H9 (cell line): Measurements from ENCODE around the gene CRHR1. TPM values are rescaled to one million over a fixed set of nuclear protein-coding genes. Genes with fewer than 3 reads are reported as not detected.

Source experiments
- DNase-seq: peaks from one replicate; pipeline ENCODE4 v3.0.0-alpha.2; 2017
- H2AFZ ChIP-seq: one replicate; pipeline ENCODE4 v1.6.1; 2013; ENCODE audit warnings: mild to moderate bottlenecking, low read length, control low read depth, moderate library complexity
- H2AK5ac ChIP-seq: 2 replicates; pipeline ENCODE4 v1.6.1; 2013; ENCODE audit warnings: low read length, control low read depth, mixed read lengths; ENCODE audit not compliant: insufficient read length
- H2BK120ac ChIP-seq: one replicate; pipeline ENCODE4 v1.6.1; 2013; ENCODE audit warnings: low read depth, mild to moderate bottlenecking, low read length, control low read depth, inconsistent platforms; ENCODE audit not compliant: poor library complexity, severe bottlenecking
- H2BK12ac ChIP-seq: 2 replicates; pipeline ENCODE4 v1.6.1; 2013; ENCODE audit warnings: low read length, control low read depth, mixed read lengths, low read depth; ENCODE audit not compliant: insufficient read length
- H2BK15ac ChIP-seq: 2 replicates; pipeline ENCODE4 v1.6.1; 2013; ENCODE audit warnings: low read depth, low read length, control low read depth
- H2BK20ac ChIP-seq: one replicate; pipeline ENCODE4 v1.6.1; 2013; ENCODE audit warnings: low read depth, mild to moderate bottlenecking, low read length, control low read depth, inconsistent platforms; ENCODE audit not compliant: poor library complexity, severe bottlenecking
- H2BK5ac ChIP-seq: 2 replicates; pipeline ENCODE4 v1.6.1; 2013; ENCODE audit warnings: low read length, control low read depth, mixed read lengths; ENCODE audit not compliant: insufficient read length
- H3K14ac ChIP-seq: 2 replicates; pipeline ENCODE4 v1.6.1; 2013; ENCODE audit warnings: low read length, control low read depth; ENCODE audit not compliant: insufficient read depth
- H3K18ac ChIP-seq: 2 replicates; pipeline ENCODE4 v1.6.1; 2013; ENCODE audit warnings: low read depth, mild to moderate bottlenecking, mixed read lengths, low read length, control low read depth; ENCODE audit not compliant: insufficient read length
- H3K23ac ChIP-seq: 2 replicates; pipeline ENCODE4 v1.6.1; 2013; ENCODE audit warnings: low read length, control low read depth, mixed read lengths, low read depth; ENCODE audit not compliant: insufficient read length
- H3K23me2 ChIP-seq: 2 replicates; pipeline ENCODE4 v1.6.1; 2013; ENCODE audit warnings: low read depth, mild to moderate bottlenecking, mixed read lengths, low read length, control low read depth; ENCODE audit not compliant: insufficient read length, poor library complexity, severe bottlenecking
- H3K27ac ChIP-seq: 2 replicates; pipeline ENCODE4 v1.5.1; 2013; ENCODE audit warnings: low read length, control low read depth, mixed read lengths, low read depth; ENCODE audit not compliant: insufficient read length
- H3K27me3 ChIP-seq: 2 replicates; pipeline ENCODE4 v1.6.1; 2013; ENCODE audit warnings: low read length, control low read depth, inconsistent platforms; ENCODE audit not compliant: insufficient read depth
- H3K4ac ChIP-seq: 2 replicates; pipeline ENCODE4 v1.6.1; 2013; ENCODE audit warnings: low read depth, mild to moderate bottlenecking, control low read depth, inconsistent platforms, low read length, moderate library complexity
- H3K4me1 ChIP-seq: 2 replicates; pipeline ENCODE4 v1.6.1; 2013; ENCODE audit warnings: low read length, control low read depth, inconsistent platforms; ENCODE audit not compliant: insufficient read depth
- H3K4me2 ChIP-seq: 2 replicates; pipeline ENCODE4 v1.6.1; 2013; ENCODE audit warnings: low read length, control low read depth, mixed read lengths; ENCODE audit not compliant: insufficient read length, insufficient read depth
- H3K56ac ChIP-seq: 2 replicates; pipeline ENCODE4 v1.6.1; 2013; ENCODE audit warnings: low read depth, mild to moderate bottlenecking, mixed read lengths, low read length, control low read depth; ENCODE audit not compliant: insufficient read length
- H3K79me1 ChIP-seq: 2 replicates; pipeline ENCODE4 v1.6.1; 2013; ENCODE audit warnings: low read depth, mild to moderate bottlenecking, moderate library complexity, low read length, control low read depth, inconsistent platforms; ENCODE audit not compliant: insufficient read depth, poor library complexity, severe bottlenecking
- H3K79me2 ChIP-seq: 2 replicates; pipeline ENCODE4 v1.6.1; 2013; ENCODE audit warnings: low read length, control low read depth, inconsistent platforms; ENCODE audit not compliant: insufficient read depth
- H3K9ac ChIP-seq: 2 replicates; pipeline ENCODE4 v1.6.1; 2013; ENCODE audit warnings: low read length, control low read depth, mixed read lengths; ENCODE audit not compliant: insufficient read length; ENCODE audit errors: extremely low read depth
- H3K9me3 ChIP-seq: one replicate; pipeline ENCODE4 v1.6.1; 2013; ENCODE audit warnings: low read depth, low read length, inconsistent platforms; ENCODE audit not compliant: control insufficient read depth
- H3T11ph ChIP-seq: one replicate; pipeline ENCODE4 v1.6.1; 2013; ENCODE audit warnings: mild to moderate bottlenecking, low read length, control low read depth, inconsistent platforms
- H4K20me1 ChIP-seq: one replicate; pipeline ENCODE4 v1.6.1; 2013; ENCODE audit not compliant: control insufficient read depth, insufficient read length, insufficient read depth
- H4K5ac ChIP-seq: 2 replicates; pipeline ENCODE4 v1.6.1; 2013; ENCODE audit warnings: low read depth, mild to moderate bottlenecking, mixed read lengths, low read length, control low read depth; ENCODE audit not compliant: insufficient read length
- H4K8ac ChIP-seq: replicated peaks from 2 replicates; pipeline ENCODE4 v1.6.1; 2013; ENCODE audit warnings: low read length, control low read depth, mixed read lengths, low read depth; ENCODE audit not compliant: insufficient read length
- H4K91ac ChIP-seq: 2 replicates; pipeline ENCODE4 v1.6.1; 2013; ENCODE audit warnings: low read depth, mild to moderate bottlenecking, moderate library complexity, mixed read lengths, low read length, control low read depth; ENCODE audit not compliant: insufficient read length
- H3K27ac Mint-ChIP-seq, 3 experiments: 2 replicates in 2 of 3; 3 replicates in 1 of 3; pipeline ENCODE4 v1.8.0; 2020 to 2021; ENCODE audit warnings: mixed read lengths in 3 of 3, mild to moderate bottlenecking in 1 of 3, moderate library complexity in 1 of 3
- H3K27me3 Mint-ChIP-seq: 2 replicates; pipeline ENCODE4 v1.8.0; 2021; ENCODE audit warnings: low read depth, mild to moderate bottlenecking, moderate library complexity, mixed read lengths
- H3K36me3 Mint-ChIP-seq, 3 experiments: 2 replicates in 2 of 3; 3 replicates in 1 of 3; pipeline ENCODE4 v1.8.0; 2020 to 2021; ENCODE audit warnings: low read depth in 3 of 3, mixed read lengths in 3 of 3; ENCODE audit not compliant: insufficient read depth in 1 of 3
- H3K4me1 Mint-ChIP-seq, 2 experiments: 2 replicates each; pipeline ENCODE4 v1.8.0; 2020; ENCODE audit warnings: mixed read lengths in 2 of 2
- H3K4me3 Mint-ChIP-seq, 2 experiments: 2 replicates in 1 of 2; 3 replicates in 1 of 2; pipeline ENCODE4 v1.8.0; 2020 to 2021; ENCODE audit warnings: mild to moderate bottlenecking in 2 of 2, mixed read lengths in 2 of 2, moderate library complexity in 1 of 2
- H3K9me3 Mint-ChIP-seq, 2 experiments: 2 replicates in 1 of 2; 3 replicates in 1 of 2; pipeline ENCODE4 v1.8.0; 2020; ENCODE audit warnings: mild to moderate bottlenecking in 2 of 2, mixed read lengths in 2 of 2, moderate library complexity in 1 of 2
- WGBS: extraction: QIAGEN DNeasy Blood & Tissue Kit; methylation state at CpG from one replicate; pipeline ENCODE4 v1.1.7; 2013; ENCODE audit warnings: missing lambda C conversion rate, low lambda C conversion rate, mixed read lengths; ENCODE audit not compliant: insufficient read length; ENCODE audit errors: extremely low coverage; 5-methylcytosine and 5-hydroxymethylcytosine counted together
- total RNA-seq: library from RNA; stranded (reverse); gene quantifications from 2 replicates; pipeline ENCODE4 v1.2.1, GENCODE V29; 2021
- TF ChIP-seq, protein P1 (sequence below): fragments of 200-600 bp; sonication (generic); conservative IDR thresholded peaks from 3 replicates; pipeline ENCODE4 v1.8.0; 2021; ENCODE audit warnings: antibody characterized with exemption, mild to moderate bottlenecking

The CRHR1 gene
- total RNA-seq, 1 experiment from 2014 or later, result 0.52 TPM

DNA sequence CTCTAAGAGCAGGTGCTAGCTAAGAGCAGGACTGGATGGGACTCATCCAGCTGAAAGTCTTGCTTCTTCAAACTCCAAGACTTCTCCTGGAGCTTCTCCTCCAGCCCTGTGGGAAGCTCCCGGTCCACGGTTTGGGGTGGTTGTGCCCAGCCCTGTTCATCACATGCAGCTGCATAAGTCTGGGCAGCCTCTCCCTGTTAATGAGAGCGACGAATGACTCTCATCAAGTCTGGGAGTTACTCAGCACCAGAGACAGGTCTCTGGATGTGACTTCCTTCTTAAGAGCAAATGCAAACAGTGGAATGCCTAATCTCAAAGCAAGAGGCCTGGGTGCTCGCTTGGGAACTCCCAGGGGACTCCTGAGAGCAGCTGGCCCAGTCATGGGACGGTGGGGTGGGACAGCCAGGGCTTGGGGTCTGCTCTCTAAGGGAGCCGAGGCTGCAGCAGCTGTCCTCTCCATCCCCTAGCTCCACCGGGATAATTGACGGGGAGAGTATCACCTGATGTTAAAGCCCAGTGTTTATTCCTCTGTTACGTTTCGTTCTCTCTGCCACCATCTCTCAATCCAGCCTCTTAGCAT, 35.3 kb upstream of the CRHR1 start:
- H3K36me3 Mint-ChIP-seq, result no peaks in the 10 kb centered on the region
- H3K18ac ChIP-seq, result no peak overlapping the region
- no peak overlapping the region for H3K27ac Mint-ChIP-seq
- no peak for DNase-seq
- no peaks in the 10 kb centered on the region for H3K23me2 ChIP-seq
- no peak overlapping the region for H3K4me2 ChIP-seq
- no peak overlapping the region for H3K56ac ChIP-seq
- no peak overlapping the region for H2AK5ac ChIP-seq
- H3K79me1 ChIP-seq, result no peaks in the 10 kb centered on the region
- no peak overlapping the region for H3K4ac ChIP-seq
- no peak overlapping the region for H4K8ac ChIP-seq
- H2BK12ac ChIP-seq, result no peak overlapping the region
- H3K4me1 ChIP-seq, result no peaks in the 10 kb centered on the region
- H4K91ac ChIP-seq, result no peak overlapping the region
- H3K79me2 ChIP-seq, result no peaks in the 10 kb centered on the region
- H2BK5ac ChIP-seq, result no peak overlapping the region
- no CpG with 5 or more reads among the region's 11 CpGs for WGBS
- H3K9me3 ChIP-seq, result no peaks in the 10 kb centered on the region
- no peak overlapping the region for H3K27ac ChIP-seq
- H3K23ac ChIP-seq, result no peak overlapping the region
- no peak overlapping the region for H2BK20ac ChIP-seq
- no peak overlapping the region for H4K5ac ChIP-seq
- TF ChIP-seq, protein P1, sequence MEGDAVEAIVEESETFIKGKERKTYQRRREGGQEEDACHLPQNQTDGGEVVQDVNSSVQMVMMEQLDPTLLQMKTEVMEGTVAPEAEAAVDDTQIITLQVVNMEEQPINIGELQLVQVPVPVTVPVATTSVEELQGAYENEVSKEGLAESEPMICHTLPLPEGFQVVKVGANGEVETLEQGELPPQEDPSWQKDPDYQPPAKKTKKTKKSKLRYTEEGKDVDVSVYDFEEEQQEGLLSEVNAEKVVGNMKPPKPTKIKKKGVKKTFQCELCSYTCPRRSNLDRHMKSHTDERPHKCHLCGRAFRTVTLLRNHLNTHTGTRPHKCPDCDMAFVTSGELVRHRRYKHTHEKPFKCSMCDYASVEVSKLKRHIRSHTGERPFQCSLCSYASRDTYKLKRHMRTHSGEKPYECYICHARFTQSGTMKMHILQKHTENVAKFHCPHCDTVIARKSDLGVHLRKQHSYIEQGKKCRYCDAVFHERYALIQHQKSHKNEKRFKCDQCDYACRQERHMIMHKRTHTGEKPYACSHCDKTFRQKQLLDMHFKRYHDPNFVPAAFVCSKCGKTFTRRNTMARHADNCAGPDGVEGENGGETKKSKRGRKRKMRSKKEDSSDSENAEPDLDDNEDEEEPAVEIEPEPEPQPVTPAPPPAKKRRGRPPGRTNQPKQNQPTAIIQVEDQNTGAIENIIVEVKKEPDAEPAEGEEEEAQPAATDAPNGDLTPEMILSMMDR, result no peak
- H2BK120ac ChIP-seq, result no peak overlapping the region
- H3K4me3 Mint-ChIP-seq, result no peak overlapping the region
- no peaks in the 10 kb centered on the region for H4K20me1 ChIP-seq
- peaks cover 99% of the 10 kb centered on the region for H3K27me3 Mint-ChIP-seq
- H3K4me1 Mint-ChIP-seq, result peaks cover 15 to 18% of the 10 kb centered on the region in 2 experiments
- H3K27me3 ChIP-seq, result peaks cover 40% of the 10 kb centered on the region; the same call in 1 of the 2 replicates
- H3K9me3 Mint-ChIP-seq, result no peaks in the 10 kb centered on the region
- no peak overlapping the region for H3T11ph ChIP-seq
- H3K14ac ChIP-seq, result no peak overlapping the region
- no peak overlapping the region for H2BK15ac ChIP-seq
- no peak overlapping the region for H2AFZ ChIP-seq
- no peak overlapping the region for H3K9ac ChIP-seq
